Common myeloid progenitor, CD34-positive (primary cell): ENCODE results near the gene CDH12.

Experiments used
- CTCF ChIA-PET: fragments of 350-600 bp; sonication (Branson Sonifier 250); formaldehyde crosslinking; loops from one replicate; lab custom pipeline; 2021; ENCODE audit warnings: antibody characterized with exemption; lab: Charles Lee
- POLR2A ChIA-PET: fragments of 350-600 bp; sonication (Branson Sonifier 250); formaldehyde crosslinking; loops from one replicate; lab custom pipeline; 2021; ENCODE audit warnings: antibody characterized with exemption; lab: Charles Lee
- DNase-seq, 3 donors: peaks; one replicate each; pipeline versions ENCODE4 v3.0.0 to v3.0.0-alpha.2; 2013
- H3K27ac ChIP-seq, 2 experiments: 1 replicate in 1 of 2; 2 replicates in 1 of 2; pipeline ENCODE4 v1.7.0; 2013; ENCODE audit warnings: inconsistent platforms in 2 of 2, low read length in 2 of 2, mild to moderate bottlenecking in 2 of 2, low read depth in 1 of 2, moderate library complexity in 1 of 2; ENCODE audit not compliant: severe bottlenecking in 2 of 2, insufficient read depth in 1 of 2, poor library complexity in 1 of 2
- H3K27me3 ChIP-seq, 5 experiments: replicated peaks in 2 of 5; 1 replicate in 3 of 5; 2 replicates in 2 of 5; pipeline versions ENCODE4 v1.6.1 to v1.7.0; 2013; ENCODE audit warnings: low read length in 4 of 5, mild to moderate bottlenecking in 2 of 5, moderate library complexity in 2 of 5, inconsistent platforms in 1 of 5; ENCODE audit not compliant: insufficient read depth in 5 of 5, control insufficient read depth in 4 of 5
- H3K36me3 ChIP-seq, 4 experiments: 1 replicate in 2 of 4; 2 replicates in 2 of 4; pipeline versions ENCODE4 v1.6.1 to v1.7.0; 2013; ENCODE audit warnings: low read length in 3 of 4, control low read depth in 1 of 4, mild to moderate bottlenecking in 1 of 4; ENCODE audit not compliant: control insufficient read depth in 4 of 4, insufficient read depth in 4 of 4
- H3K4me1 ChIP-seq, 4 experiments: 1 replicate in 3 of 4; 2 replicates in 1 of 4; pipeline versions ENCODE4 v1.6.1 to v1.7.1; 2013; ENCODE audit warnings: low read length in 3 of 4, mild to moderate bottlenecking in 3 of 4, control low read depth in 1 of 4, inconsistent platforms in 1 of 4, moderate library complexity in 1 of 4; ENCODE audit not compliant: control insufficient read depth in 4 of 4, insufficient read depth in 4 of 4; ENCODE audit errors: control extremely low read depth in 1 of 4
- H3K4me3 ChIP-seq, 7 experiments: 1 replicate in 4 of 7; 2 replicates in 3 of 7; pipeline versions ENCODE4 v1.5.1 to v1.7.0; 2013; ENCODE audit warnings: mild to moderate bottlenecking in 7 of 7, low read length in 6 of 7, moderate library complexity in 6 of 7, inconsistent platforms in 2 of 7, low read depth in 2 of 7, control low read depth in 1 of 7; ENCODE audit not compliant: insufficient read depth in 4 of 7, control insufficient read depth in 1 of 7; ENCODE audit errors: extremely low read depth in 1 of 7
- H3K9me3 ChIP-seq, 5 experiments: 1 replicate in 4 of 5; 2 replicates in 1 of 5; pipeline versions ENCODE4 v1.6.1 to v1.7.1; 2013; ENCODE audit warnings: low read length in 4 of 5, mild to moderate bottlenecking in 2 of 5, inconsistent platforms in 1 of 5, low read depth in 1 of 5, moderate library complexity in 1 of 5; ENCODE audit not compliant: control insufficient read depth in 4 of 5, insufficient read depth in 2 of 5; ENCODE audit errors: control extremely low read depth in 1 of 5
- WGBS: methylation state at CpG from one replicate; pipeline ENCODE4 v1.1.5; 2013; ENCODE audit not compliant: insufficient coverage; 5-methylcytosine and 5-hydroxymethylcytosine counted together

Gene CDH12

DNA sequence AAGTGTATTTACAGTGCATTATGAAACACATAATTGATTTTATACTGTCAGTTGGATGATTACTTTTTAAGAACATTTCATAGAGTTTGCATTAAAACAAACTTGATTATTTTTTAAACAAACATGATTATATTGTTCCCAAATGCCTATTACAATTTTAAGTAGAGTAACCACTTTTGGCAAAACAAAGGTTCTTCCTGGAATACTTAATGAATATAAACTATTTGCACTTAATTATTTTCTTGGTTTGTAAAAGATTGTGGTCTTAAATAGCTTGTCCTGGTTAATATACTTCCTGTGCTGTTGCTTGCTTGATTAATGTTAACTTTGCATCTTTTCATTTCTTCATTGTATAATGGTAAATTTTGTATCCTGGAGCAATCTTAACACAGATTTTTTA lies 180.0 kb downstream of the CDH12 start:
- no peaks in the 10 kb centered on the region for H3K36me3 ChIP-seq
- no peak overlapping the region for H3K4me3 ChIP-seq
- ChIA-PET POLR2A (no interaction called here), CTCF (no interaction called here)
- H3K9me3 ChIP-seq = no peaks in the 10 kb centered on the region
- no peaks in the 10 kb centered on the region for H3K4me1 ChIP-seq
- H3K27me3 ChIP-seq = no peaks in the 10 kb centered on the region
- no peak overlapping the region for H3K27ac ChIP-seq
- DNase-seq = no peak

DNA sequence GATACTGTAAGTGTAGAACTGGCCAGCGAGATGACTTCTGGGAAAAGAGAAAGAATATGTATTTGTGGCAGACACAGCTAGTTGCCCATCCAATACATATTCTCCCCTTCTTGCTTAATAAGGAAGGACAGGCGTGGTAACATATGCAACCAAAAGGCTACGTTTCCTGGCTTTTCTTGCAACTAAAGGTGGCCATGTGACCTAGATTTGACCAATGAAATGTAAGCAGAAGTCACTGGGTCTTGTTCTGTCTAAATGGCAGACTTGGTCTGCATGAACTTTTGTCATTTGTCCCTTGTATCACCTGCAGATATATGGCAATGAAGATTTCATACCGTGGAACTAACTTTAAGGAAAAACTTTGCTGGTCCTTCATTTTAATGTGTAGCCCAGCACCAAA lies 183.8 kb downstream of the CDH12 start:
- 86% methylated on average over 2 of the region's 4 CpGs for WGBS
- POLR2A ChIA-PET = no interaction called here
- no peaks in the 10 kb centered on the region for H3K4me1 ChIP-seq
- no peak for DNase-seq
- no peak overlapping the region for H3K4me3 ChIP-seq
- H3K36me3 ChIP-seq = no peaks in the 10 kb centered on the region
- CTCF ChIA-PET = no interaction called here
- H3K9me3 ChIP-seq = no peaks in the 10 kb centered on the region
- no peak overlapping the region for H3K27ac ChIP-seq
- H3K27me3 ChIP-seq = no peaks in the 10 kb centered on the region

GRCh38 chr5:22665801-22666200 lies 187.3 kb downstream of the CDH12 start:
- Histone ChIP-seq H3K4me1 (no peaks in the 10 kb centered on the region), H3K27me3 (no peaks in the 10 kb centered on the region), H3K4me3 (no peak overlapping the region), H3K27ac (no peak overlapping the region), H3K9me3 (no peaks in the 10 kb centered on the region), H3K36me3 (no peaks in the 10 kb centered on the region)
- CTCF ChIA-PET = no interaction called here
- 90% methylated on average over 2 of the region's 2 CpGs for WGBS
- POLR2A ChIA-PET = no interaction called here
- DNase-seq = no peak

- Histone ChIP-seq H3K27ac (no peak overlapping the region), H3K9me3 (no peaks in the 10 kb centered on the region), H3K27me3 (no peaks in the 10 kb centered on the region), H3K36me3 (no peaks in the 10 kb centered on the region), H3K4me3 (no peak overlapping the region), H3K4me1 (no peaks in the 10 kb centered on the region)
- ChIA-PET CTCF (no interaction called here), POLR2A (no interaction called here)
- DNase-seq = no peak
- 80% methylated on average over 1 of the region's 2 CpGs for WGBS
Measured at GRCh38 chr5:22663134-22663533, 190.0 kb downstream of the CDH12 start.

DNA sequence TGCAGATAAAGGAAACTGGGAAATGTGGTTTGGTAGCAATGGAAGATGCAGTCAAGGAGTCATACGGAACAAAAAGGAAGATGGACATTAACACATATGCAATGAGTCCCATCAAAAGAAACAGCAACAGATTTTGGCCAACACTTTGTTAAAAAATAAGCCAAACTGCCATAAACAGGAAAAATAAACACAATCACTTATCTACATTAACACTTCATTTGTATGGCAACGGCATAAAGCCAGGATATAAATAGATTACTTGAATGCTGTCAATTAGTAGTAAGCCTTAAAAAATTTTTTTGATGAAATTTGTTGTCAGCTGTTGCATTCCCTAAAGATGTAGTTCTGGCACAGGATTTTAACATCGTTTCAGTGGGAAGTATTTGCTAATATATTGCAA lies 190.8 kb downstream of the CDH12 start:
- no peaks in the 10 kb centered on the region for H3K4me1 ChIP-seq

DNA sequence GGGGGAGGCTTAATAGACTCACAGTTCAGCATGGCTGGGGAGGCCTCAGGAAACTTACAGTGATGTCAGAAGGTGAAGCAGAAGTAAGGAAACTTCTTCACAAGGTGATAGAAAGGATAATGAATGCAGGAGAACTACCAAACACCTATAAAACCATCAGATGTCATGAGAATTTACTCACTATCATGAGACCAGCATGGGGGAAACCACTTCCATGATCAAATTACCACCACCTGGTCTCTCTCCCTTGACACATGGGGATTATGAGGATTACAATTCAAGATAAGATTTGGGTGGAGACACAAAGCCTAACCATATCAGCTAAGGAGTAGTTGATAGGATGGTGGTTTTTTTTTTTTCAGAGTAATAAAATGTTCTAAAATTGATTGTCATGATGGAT lies 201.8 kb downstream of the CDH12 start:
- ChIA-PET POLR2A (no interaction called here), CTCF (no interaction called here)
- Histone ChIP-seq H3K4me1 (no peaks in the 10 kb centered on the region), H3K4me3 (no peak overlapping the region), H3K36me3 (no peaks in the 10 kb centered on the region), H3K9me3 (no peaks in the 10 kb centered on the region), H3K27me3 (no peaks in the 10 kb centered on the region), H3K27ac (no peak overlapping the region)
- DNase-seq = no peak

More for the DNA sequence above, 190.8 kb downstream of the CDH12 start:
- no peaks in the 10 kb centered on the region for H3K9me3 ChIP-seq
- no peak for DNase-seq
- no peak overlapping the region for H3K4me3 ChIP-seq
- H3K27me3 ChIP-seq = no peaks in the 10 kb centered on the region
- WGBS = no CpG with 5 or more reads among the region's 3 CpGs
- no peak overlapping the region for H3K27ac ChIP-seq
- CTCF ChIA-PET = no interaction called here
- POLR2A ChIA-PET = no interaction called here
- no peaks in the 10 kb centered on the region for H3K36me3 ChIP-seq

- no peaks in the 10 kb centered on the region for H3K9me3 ChIP-seq
- H3K36me3 ChIP-seq = no peaks in the 10 kb centered on the region
- no peaks in the 10 kb centered on the region for H3K4me1 ChIP-seq
- no peak overlapping the region for H3K27ac ChIP-seq
- H3K4me3 ChIP-seq = no peak overlapping the region
- no peaks in the 10 kb centered on the region for H3K27me3 ChIP-seq
- 50% methylated on average over 1 of the region's 2 CpGs for WGBS
- POLR2A ChIA-PET = no interaction called here
- DNase-seq = no peak
- CTCF ChIA-PET = no interaction called here
Measured at GRCh38 chr5:22650511-22650910, 202.6 kb downstream of the CDH12 start.
